NK-92 treated with Interleukin-12 subunit alpha and Interleukin-12 subunit beta, amount 100 ng/mL, for 24 hours (cell line): ENCODE results near the gene AEBP1.

Source experiments
- DNase-seq: peaks from one replicate; lab custom pipeline; 2025; lab: John Stamatoyannopoulos, UW

The AEBP1 gene

GRCh38 chr7:44066494-44067063, 37.6 kb upstream of the AEBP1 start:
- DNase-seq, result no peak

DNA sequence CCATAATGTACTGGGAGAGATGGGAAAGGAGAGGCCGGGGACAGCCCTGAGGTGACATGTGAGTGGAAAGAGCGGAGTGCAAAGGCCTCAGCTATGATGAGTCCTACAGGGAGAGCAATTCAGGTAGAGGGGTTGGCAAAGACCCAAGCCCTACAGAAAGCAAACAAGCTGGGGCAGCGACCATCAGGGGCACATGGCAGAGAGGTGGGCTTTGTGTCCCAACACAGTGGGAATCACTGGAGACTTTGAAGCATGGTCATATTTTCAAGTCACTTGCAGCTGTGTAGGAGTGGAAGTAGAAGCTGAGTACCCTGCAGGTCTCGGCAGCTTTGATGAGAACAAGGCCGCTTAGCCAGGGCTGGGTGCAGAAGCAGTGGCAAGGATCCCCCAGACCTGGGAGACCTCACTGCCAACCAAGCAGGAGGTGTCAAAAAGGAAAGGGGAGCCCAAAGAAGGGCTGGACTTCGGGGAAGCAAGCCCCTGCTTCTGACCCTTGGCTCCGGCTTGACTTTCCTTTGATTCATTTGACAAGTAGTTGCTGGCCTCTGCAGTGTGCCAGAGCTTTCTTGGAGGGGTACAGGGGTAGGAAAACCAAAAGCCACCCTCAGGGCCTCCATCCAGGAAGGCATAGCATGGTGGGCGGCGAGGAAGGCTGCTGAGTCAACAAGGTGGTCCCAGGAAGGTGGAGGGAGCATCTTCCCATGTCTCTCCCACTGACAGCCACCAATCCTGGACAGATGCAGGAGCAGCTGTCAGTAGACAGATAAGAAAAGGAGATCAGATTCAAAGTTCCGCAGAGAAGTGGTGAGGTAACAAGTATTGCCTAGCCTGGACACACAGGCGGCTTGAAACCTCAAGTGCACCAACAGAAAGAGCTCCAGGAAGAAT, 36.8 kb upstream of the AEBP1 start:
- no peak for DNase-seq

GRCh38 chr7:44068054-44068453, 36.1 kb upstream of the AEBP1 start:
- DNase-seq, result no peak

GRCh38 chr7:44071726-44072363, 32.3 kb upstream of the AEBP1 start:
- DNase-seq, result no peak

GRCh38 chr7:44072364-44073231, 31.5 kb upstream of the AEBP1 start:
- no peak for DNase-seq

DNA sequence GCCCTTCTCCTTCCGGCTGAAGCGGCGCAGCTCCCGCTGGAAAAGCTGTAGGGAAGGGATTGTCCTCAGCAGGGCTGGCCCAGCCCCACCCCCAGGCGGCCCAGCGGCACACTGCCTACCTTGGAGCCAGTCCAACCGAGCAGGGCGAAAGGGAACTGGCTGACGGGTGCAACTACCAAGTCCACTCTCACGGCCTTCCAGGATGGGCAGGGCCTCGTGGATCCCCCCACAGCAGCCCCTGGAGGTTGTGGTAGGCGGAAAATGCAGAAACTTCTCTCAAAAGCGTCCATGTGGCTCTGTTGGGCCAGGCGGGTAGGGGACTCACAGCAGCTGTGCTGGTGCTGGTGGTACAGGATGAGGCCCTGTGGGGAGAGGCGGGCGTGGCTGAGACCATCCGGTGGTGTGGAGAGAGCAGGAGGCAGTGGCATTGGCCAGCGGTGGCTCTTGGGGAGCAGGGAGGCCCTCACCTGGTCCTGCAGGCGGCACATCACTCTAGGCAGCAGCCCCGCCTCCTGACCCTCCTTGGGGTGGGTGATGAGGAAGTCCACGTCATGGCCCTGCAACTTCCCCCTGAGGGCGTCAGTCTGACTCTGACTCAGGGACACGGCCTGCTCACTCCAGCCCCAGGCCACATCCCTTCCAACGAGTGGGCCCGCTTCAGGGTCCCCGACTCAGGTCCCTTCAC, 30.3 kb upstream of the AEBP1 start:
- DNase-seq, result no peak

- no peak for DNase-seq
Measured at GRCh38 chr7:44074349-44074695, 29.8 kb upstream of the AEBP1 start.

DNA sequence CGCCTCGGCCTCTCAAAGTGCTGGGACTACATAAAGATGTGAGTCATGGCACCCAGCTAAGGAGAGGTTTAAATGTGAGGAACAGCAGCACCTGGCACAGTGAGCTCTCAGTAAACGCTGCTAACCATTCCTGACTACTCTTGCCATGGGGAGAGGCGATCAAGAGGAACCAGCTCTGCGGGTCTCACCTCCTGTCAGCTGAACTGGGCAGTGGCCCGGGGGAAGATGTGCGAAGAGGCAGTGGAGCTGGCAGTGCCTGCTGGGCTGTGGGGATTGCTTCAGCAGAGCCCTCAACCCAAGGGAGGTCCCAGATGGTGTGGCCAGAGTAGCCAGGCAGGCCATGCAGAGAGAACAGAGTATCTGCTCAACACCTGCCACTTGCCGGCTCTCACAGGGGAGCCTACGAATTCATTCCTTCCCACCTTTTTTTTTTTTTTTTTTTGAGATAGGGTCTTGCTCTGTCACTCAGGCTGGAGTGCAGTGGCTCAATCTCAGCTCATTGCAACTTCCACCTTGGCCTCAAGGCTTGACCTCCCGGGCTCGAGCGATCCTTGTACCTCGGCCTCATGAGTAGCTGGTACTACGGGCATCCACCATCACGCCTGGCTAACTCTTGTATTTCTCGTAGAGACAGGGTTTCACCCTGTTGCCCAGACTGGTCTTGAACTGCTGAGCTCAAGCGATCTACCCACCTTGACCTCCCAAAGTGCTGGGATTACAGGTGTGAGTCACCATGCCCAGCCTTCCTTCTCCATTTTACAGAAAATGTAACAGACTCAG, 28.7 kb upstream of the AEBP1 start:
- DNase-seq, result no peak

GRCh38 chr7:44076101-44076895, 27.8 kb upstream of the AEBP1 start:
- no peak for DNase-seq

- DNase-seq, result no peak
Measured at GRCh38 chr7:44077061-44077460, 27.1 kb upstream of the AEBP1 start.

GRCh38 chr7:44077681-44078091, 26.5 kb upstream of the AEBP1 start:
- no peak for DNase-seq

DNA sequence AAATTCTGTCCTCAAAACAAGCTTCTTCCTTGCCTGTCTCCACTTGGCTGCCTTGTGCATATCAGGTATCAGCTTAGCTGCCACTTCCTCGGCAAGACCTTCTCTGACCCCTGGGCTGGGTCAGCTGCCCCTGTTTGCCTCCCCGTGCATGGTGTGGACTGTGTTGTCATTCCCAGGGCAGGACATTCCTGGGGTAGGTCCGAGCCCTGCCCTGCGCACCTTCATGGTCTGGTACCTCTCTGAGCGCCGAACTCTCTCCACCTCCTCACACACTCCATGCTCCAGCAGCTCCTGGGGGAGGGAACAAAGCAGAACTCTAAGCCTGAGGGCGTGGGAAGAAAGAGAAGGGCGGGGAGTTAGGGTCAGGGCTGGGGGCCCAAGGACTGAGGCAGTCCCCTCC, 25.6 kb upstream of the AEBP1 start:
- no peak for DNase-seq

- DNase-seq, result no peak
Measured at GRCh38 chr7:44079331-44080021, 24.7 kb upstream of the AEBP1 start.

GRCh38 chr7:44080118-44080517, 24.0 kb upstream of the AEBP1 start:
- no peak for DNase-seq

DNA sequence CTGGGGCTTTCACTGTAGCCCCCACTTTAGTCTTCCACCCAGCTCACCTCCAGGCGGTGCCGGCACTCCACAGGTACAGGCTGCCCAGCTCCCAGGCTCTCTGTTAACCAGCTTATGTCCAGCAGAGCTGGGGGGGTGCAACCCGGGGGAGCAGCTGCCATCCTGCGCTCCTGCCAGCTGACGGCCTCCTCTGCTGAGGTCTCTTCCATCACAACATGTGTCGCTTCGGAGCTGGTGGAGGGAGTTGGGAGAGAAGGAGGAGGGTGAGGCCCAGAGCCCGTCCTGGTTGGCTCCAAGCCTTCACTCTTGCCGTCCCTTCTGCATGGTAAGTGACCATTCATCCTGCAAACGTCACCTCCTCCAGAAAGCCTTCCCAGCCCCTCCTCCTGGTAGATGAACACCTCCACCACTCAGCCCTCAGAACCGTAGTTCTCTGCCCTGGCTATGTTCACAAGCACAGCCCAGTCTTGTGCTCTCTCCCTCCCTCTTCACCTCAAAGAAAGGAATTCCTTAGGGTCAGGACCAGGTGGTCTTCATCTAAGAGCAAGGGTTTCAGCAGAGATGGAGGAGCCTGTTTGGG, 23.4 kb upstream of the AEBP1 start:
- no peak for DNase-seq

DNA sequence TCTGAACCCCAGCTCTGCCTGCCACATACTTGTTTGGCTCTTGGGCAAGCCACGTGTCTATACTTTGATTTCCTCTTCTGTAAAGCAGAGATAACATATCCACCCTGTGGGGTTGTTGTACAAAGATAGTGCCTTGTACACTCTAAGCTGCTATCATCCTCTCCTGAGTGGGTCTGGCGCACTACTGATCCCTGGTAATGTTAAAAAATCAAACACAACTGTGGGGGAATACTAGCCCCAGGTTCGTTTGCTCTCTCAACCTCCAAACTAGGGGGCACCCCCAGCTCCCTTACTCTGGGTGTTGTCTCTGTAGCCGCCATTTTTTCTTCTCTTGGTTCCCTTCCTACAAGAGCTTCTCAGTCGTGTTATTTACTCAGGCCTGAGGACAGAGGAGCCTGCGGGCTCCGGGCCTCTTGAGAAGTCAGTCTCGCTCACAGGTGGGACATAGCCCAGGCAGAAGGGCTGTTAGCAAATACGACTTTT, 22.8 kb upstream of the AEBP1 start:
- DNase-seq, result no peak

DNA sequence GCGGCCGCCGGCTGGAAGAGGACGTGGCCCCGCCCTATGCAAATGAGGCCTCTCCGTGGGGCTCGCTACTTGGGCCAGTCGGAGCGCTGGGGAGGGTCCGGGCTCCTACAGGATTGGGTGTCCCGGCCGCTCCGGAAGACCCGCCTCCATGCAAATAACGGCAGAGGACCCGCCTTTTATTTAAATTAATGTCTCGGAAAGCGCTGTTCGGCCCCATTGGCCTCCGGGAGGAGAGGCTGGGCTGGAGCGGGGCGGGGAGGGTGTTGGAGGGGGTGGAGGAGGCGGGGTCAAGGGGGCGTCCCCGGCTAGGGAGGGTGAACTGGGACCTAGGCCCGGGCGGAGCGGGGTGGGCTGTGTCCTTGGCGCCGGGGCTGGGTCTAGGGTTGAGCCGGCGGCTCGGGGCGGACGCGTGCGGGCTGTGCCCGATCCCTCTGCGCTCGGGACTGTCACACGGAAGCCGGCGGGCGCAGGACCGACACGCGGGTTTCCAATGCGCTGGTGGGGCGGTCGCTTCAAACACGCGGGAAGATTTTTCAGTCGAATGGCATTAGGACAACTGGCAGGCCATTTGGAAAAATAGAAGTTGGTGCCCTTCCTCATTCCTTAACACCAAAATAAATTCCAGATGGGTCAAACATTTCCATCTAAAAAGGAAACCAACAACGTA, 21.5 kb upstream of the AEBP1 start:
- DNase-seq, result peak; percentile 97

- no peak for DNase-seq
Measured at GRCh38 chr7:44083796-44084195, 20.3 kb upstream of the AEBP1 start.
